GM12878 (cell line): ENCODE measurements around the gene STKLD1. TPM values are rescaled to one million over a fixed set of nuclear protein-coding genes. Genes with fewer than 3 reads are reported as not detected.

Experiments
- BHLHE40 ChIP-seq, 2 experiments: fragments of 450-650 bp in 1 of 2; IDR thresholded peaks; 2 replicates each; pipeline ENCODE4 v1.6.1; 2011 to 2017; ENCODE audit warnings: low read depth in 2 of 2, borderline replicate concordance in 1 of 2, improper control_type of control experiment in 1 of 2, low read length in 1 of 2, mild to moderate bottlenecking in 1 of 2
- CBFB ChIP-seq: IDR thresholded peaks from 2 replicates; pipeline ENCODE4 v1.6.1; 2016; ENCODE audit warnings: antibody characterized with exemption, low read depth
- CBX5 ChIP-seq: sonication (generic); IDR thresholded peaks from 2 replicates; pipeline ENCODE4 v1.6.1; 2016; ENCODE audit warnings: low read depth, moderate library complexity, mild to moderate bottlenecking, inconsistent platforms
- GATAD2B ChIP-seq: fragments of 450-650 bp; conservative IDR thresholded peaks from 2 replicates; pipeline ENCODE4 v1.6.1; 2017; ENCODE audit warnings: low read depth, mild to moderate bottlenecking, moderate library complexity
- JUNB ChIP-seq: IDR thresholded peaks from 2 replicates; pipeline ENCODE4 v1.6.1; 2016; ENCODE audit warnings: antibody characterized with exemption, mild to moderate bottlenecking
- NBN ChIP-seq: fragments of 450-650 bp; IDR thresholded peaks from 2 replicates; pipeline ENCODE4 v1.6.1; 2016
- PAX5 ChIP-seq: IDR thresholded peaks from 2 replicates; pipeline ENCODE4 v1.6.1; 2011; ENCODE audit warnings: low read depth, low read length, borderline replicate concordance
- polyA plus RNA-seq, 11 experiments: library from polyadenylated mRNA; depleted of rRNA in 4 of 11; unstranded in 6 of 11; stranded (reverse) in 5 of 11; fragments of >200 nt; fragmentation: Nextera tagmentation in 4 of 11; fragmentation: Illumina TruSeq in 1 of 11; extraction: Ambion mirVana in 4 of 11; extraction: Trizol in 1 of 11; gene quantifications; 1 replicate in 1 of 11; 2 replicates in 10 of 11; pipeline versions ENCODE4 v1.2.1 to v1.2.3, GENCODE V29; 2011 to 2016; ENCODE audit warnings: inconsistent platforms in 2 of 11, missing spikeins in 2 of 11, low read depth in 1 of 11
- small RNA-seq: library from RNA; depleted of rRNA; stranded (forward); fragments of <200 nt; gene quantifications from one replicate; pipeline ENCODE3, GENCODE V24; 2014
- total RNA-seq, 4 experiments: library from RNA; depleted of rRNA in 3 of 4; stranded (reverse); fragments of >200 nt in 3 of 4; fragmentation: Illumina TruSeq in 1 of 4; extraction: Trizol in 1 of 4; gene quantifications; 2 replicates each; pipeline versions ENCODE4 v1.2.1 to v1.2.3, GENCODE V29; 2013 to 2021
- TF ChIP-seq, protein P1 (sequence below): fragments of 450-650 bp; IDR thresholded peaks from 2 replicates; pipeline ENCODE4 v1.6.1; 2016; ENCODE audit warnings: mild to moderate bottlenecking

The STKLD1 gene
- total and polyA plus RNA-seq, 10 of the 15 experiments (the other 5 are each of a cell fraction or from before 2014, with no cell fraction given): 0.07 to 0.40 (median 0.29) TPM; not detected in 4

DNA sequence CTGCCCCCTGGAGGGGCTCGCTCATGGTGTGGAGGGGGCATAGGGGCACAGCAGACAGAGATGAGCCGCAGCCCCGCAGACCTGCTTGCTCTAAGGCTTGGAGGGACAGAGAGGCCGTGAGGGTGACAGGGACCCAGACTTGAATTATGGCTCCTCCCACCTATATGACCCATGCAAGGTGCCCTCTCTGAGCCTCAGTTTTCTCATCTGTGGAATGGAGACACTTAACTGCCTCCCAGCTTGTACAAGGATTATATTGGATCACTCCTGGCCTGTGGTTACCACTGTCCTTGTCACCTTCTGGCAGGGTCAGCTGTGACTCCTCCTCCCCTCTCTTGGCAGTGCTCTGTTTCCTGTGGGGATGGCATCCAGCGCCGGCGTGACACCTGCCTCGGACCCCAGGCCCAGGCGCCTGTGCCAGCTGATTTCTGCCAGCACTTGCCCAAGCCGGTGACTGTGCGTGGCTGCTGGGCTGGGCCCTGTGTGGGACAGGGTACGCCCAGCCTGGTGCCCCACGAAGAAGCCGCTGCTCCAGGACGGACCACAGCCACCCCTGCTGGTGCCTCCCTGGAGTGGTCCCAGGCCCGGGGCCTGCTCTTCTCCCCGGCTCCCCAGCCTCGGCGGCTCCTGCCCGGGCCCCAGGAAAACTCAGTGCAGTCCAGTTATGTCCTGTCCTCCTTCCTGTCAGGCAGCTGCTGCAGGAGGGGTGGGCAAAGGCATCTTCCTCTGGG lies 78.9 kb downstream of the STKLD1 start (continued):
- TF ChIP-seq, protein P1, sequence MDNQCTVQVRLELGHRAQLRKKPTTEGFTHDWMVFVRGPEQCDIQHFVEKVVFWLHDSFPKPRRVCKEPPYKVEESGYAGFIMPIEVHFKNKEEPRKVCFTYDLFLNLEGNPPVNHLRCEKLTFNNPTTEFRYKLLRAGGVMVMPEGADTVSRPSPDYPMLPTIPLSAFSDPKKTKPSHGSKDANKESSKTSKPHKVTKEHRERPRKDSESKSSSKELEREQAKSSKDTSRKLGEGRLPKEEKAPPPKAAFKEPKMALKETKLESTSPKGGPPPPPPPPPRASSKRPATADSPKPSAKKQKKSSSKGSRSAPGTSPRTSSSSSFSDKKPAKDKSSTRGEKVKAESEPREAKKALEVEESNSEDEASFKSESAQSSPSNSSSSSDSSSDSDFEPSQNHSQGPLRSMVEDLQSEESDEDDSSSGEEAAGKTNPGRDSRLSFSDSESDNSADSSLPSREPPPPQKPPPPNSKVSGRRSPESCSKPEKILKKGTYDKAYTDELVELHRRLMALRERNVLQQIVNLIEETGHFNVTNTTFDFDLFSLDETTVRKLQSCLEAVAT: no peak
- TF ChIP-seq GATAD2B (no peak), BHLHE40 (IDR thresholded peaks at IDR 0.05; ENCODE audit: borderline replicate concordance in 1 of 2, low read depth in 2 of 2, low read length in 1 of 2) (no peak), JUNB (no peak), NBN (no peak), CBX5 (no peak), PAX5 (no peak), CBFB (no peak)

Small RNA genes within 50 kb of the gene (small RNA-seq; reads per million reads assigned to genes)
- not detected for gene RF00019
- not detected for gene SNORD24
- not detected for gene SNORD36A
- not detected for gene SNORD36B
- not detected for gene SNORD36C

Other genes with a start within 250 kb of the STKLD1 start
Only the 7 nearest of the 16 such genes appear.
- 18.5 and 18.8 TPM in 2 replicates for gene SURF6, start 40.2 kb upstream of the STKLD1 start, total RNA-seq (2014; rRNA removed)
- 10.7 and 11.4 TPM in 2 replicates for gene SURF6, start 40.2 kb upstream of the STKLD1 start, total RNA-seq (2014; rRNA removed; fragmentation: Illumina TruSeq; extraction: Trizol)
- 25.7 and 27.2 TPM in 2 replicates for gene SURF6, start 40.2 kb upstream of the STKLD1 start, total RNA-seq (2021)
- 5.8 and 8.7 TPM in 2 replicates for gene SURF6, start 40.2 kb upstream of the STKLD1 start, polyA plus RNA-seq (2011; rRNA removed)
- gene SURF6, start 40.2 kb upstream of the STKLD1 start, polyA plus RNA-seq (2014; fragmentation: Illumina TruSeq; extraction: Trizol): 5.4 and 9.4 TPM in 2 replicates
- 1 to 10 TPM; 2.2 to 3.0 TPM for gene SURF6, start 40.2 kb upstream of the STKLD1 start, polyA plus RNA-seq (2014; fragmentation: Nextera tagmentation; extraction: Ambion mirVana)
- gene SURF6, start 40.2 kb upstream of the STKLD1 start, polyA plus RNA-seq (2014; rRNA removed): 23.0 and 23.2 TPM in 2 replicates
- gene SURF6, start 40.2 kb upstream of the STKLD1 start, polyA plus RNA-seq (2016; fragmentation: Nextera tagmentation; extraction: Ambion mirVana): 10 to 100 TPM; 24.6 to 26.4 TPM
- 21.5 and 25.5 TPM in 2 replicates for gene MED22, start 28.2 kb upstream of the STKLD1 start, total RNA-seq (2014; rRNA removed)
- gene MED22, start 28.2 kb upstream of the STKLD1 start, total RNA-seq (2014; rRNA removed; fragmentation: Illumina TruSeq; extraction: Trizol): 13.4 and 15.4 TPM in 2 replicates
- gene MED22, start 28.2 kb upstream of the STKLD1 start, total RNA-seq (2021): 31.8 and 35.4 TPM in 2 replicates
- gene MED22, start 28.2 kb upstream of the STKLD1 start, polyA plus RNA-seq (2011; rRNA removed): 10.6 and 26.1 TPM in 2 replicates
- gene MED22, start 28.2 kb upstream of the STKLD1 start, polyA plus RNA-seq (2014; fragmentation: Illumina TruSeq; extraction: Trizol): 6.2 and 15.0 TPM in 2 replicates
- gene MED22, start 28.2 kb upstream of the STKLD1 start, polyA plus RNA-seq (2014; fragmentation: Nextera tagmentation; extraction: Ambion mirVana): 1 to 10 TPM; 1.4 to 3.4 TPM
- 42.0 and 42.1 TPM in 2 replicates for gene MED22, start 28.2 kb upstream of the STKLD1 start, polyA plus RNA-seq (2014; rRNA removed)
- gene MED22, start 28.2 kb upstream of the STKLD1 start, polyA plus RNA-seq (2016; fragmentation: Nextera tagmentation; extraction: Ambion mirVana): 10 to 100 TPM; 24.3 to 25.0 TPM
- 3,012 and 3,152 TPM in 2 replicates for gene RPL7A, start 28.1 kb upstream of the STKLD1 start, total RNA-seq (2014; rRNA removed)
- 4,456 and 4,552 TPM in 2 replicates for gene RPL7A, start 28.1 kb upstream of the STKLD1 start, total RNA-seq (2014; rRNA removed; fragmentation: Illumina TruSeq; extraction: Trizol)
- 3,952 and 4,036 TPM in 2 replicates for gene RPL7A, start 28.1 kb upstream of the STKLD1 start, total RNA-seq (2021)
- 2,241 and 2,769 TPM in 2 replicates for gene RPL7A, start 28.1 kb upstream of the STKLD1 start, polyA plus RNA-seq (2011; rRNA removed)
- 5,018 and 5,193 TPM in 2 replicates for gene RPL7A, start 28.1 kb upstream of the STKLD1 start, polyA plus RNA-seq (2014; fragmentation: Illumina TruSeq; extraction: Trizol)
- gene RPL7A, start 28.1 kb upstream of the STKLD1 start, polyA plus RNA-seq (2014; fragmentation: Nextera tagmentation; extraction: Ambion mirVana): 1,000 to 10,000 TPM; 3,258 to 3,500 TPM
- 3,393 and 3,435 TPM in 2 replicates for gene RPL7A, start 28.1 kb upstream of the STKLD1 start, polyA plus RNA-seq (2014; rRNA removed)
- 100 to 1,000 TPM; 917 to 932 TPM for gene RPL7A, start 28.1 kb upstream of the STKLD1 start, polyA plus RNA-seq (2016; fragmentation: Nextera tagmentation; extraction: Ambion mirVana)
- 20.1 and 23.1 TPM in 2 replicates for gene SURF1, start 19.9 kb upstream of the STKLD1 start, total RNA-seq (2014; rRNA removed)
- 17.7 and 17.9 TPM in 2 replicates for gene SURF1, start 19.9 kb upstream of the STKLD1 start, total RNA-seq (2014; rRNA removed; fragmentation: Illumina TruSeq; extraction: Trizol)
- gene SURF1, start 19.9 kb upstream of the STKLD1 start, total RNA-seq (2021): 27.6 and 27.9 TPM in 2 replicates
- 25.4 and 31.6 TPM in 2 replicates for gene SURF1, start 19.9 kb upstream of the STKLD1 start, polyA plus RNA-seq (2011; rRNA removed)
- gene SURF1, start 19.9 kb upstream of the STKLD1 start, polyA plus RNA-seq (2014; fragmentation: Illumina TruSeq; extraction: Trizol): 21.2 and 22.8 TPM in 2 replicates
- gene SURF1, start 19.9 kb upstream of the STKLD1 start, polyA plus RNA-seq (2014; fragmentation: Nextera tagmentation; extraction: Ambion mirVana): 10 to 100 TPM; 19.2 to 34.6 TPM
- 31.5 and 32.3 TPM in 2 replicates for gene SURF1, start 19.9 kb upstream of the STKLD1 start, polyA plus RNA-seq (2014; rRNA removed)
- gene SURF1, start 19.9 kb upstream of the STKLD1 start, polyA plus RNA-seq (2016; fragmentation: Nextera tagmentation; extraction: Ambion mirVana): 10 to 100 TPM; 45.6 to 46.4 TPM
- gene SURF2, start 19.8 kb upstream of the STKLD1 start, total RNA-seq (2014; rRNA removed): 25.6 and 31.3 TPM in 2 replicates
- gene SURF2, start 19.8 kb upstream of the STKLD1 start, total RNA-seq (2014; rRNA removed; fragmentation: Illumina TruSeq; extraction: Trizol): 12.8 and 18.2 TPM in 2 replicates
- 19.4 and 23.4 TPM in 2 replicates for gene SURF2, start 19.8 kb upstream of the STKLD1 start, total RNA-seq (2021)
- 7.5 and 12.1 TPM in 2 replicates for gene SURF2, start 19.8 kb upstream of the STKLD1 start, polyA plus RNA-seq (2011; rRNA removed)
- gene SURF2, start 19.8 kb upstream of the STKLD1 start, polyA plus RNA-seq (2014; fragmentation: Illumina TruSeq; extraction: Trizol): 5.3 and 10.0 TPM in 2 replicates
- gene SURF2, start 19.8 kb upstream of the STKLD1 start, polyA plus RNA-seq (2014; fragmentation: Nextera tagmentation; extraction: Ambion mirVana): 1 to 10 TPM; 4.0 to 7.6 TPM
- 37.3 and 42.5 TPM in 2 replicates for gene SURF2, start 19.8 kb upstream of the STKLD1 start, polyA plus RNA-seq (2014; rRNA removed)
- gene SURF2, start 19.8 kb upstream of the STKLD1 start, polyA plus RNA-seq (2016; fragmentation: Nextera tagmentation; extraction: Ambion mirVana): 10 to 100 TPM; 37.8 to 41.7 TPM
- 119 and 120 TPM in 2 replicates for gene SURF4, start 306 bp upstream of the STKLD1 start, total RNA-seq (2014; rRNA removed)
- gene SURF4, start 306 bp upstream of the STKLD1 start, total RNA-seq (2014; rRNA removed; fragmentation: Illumina TruSeq; extraction: Trizol): 60.4 and 70.0 TPM in 2 replicates
- gene SURF4, start 306 bp upstream of the STKLD1 start, total RNA-seq (2021): 95.3 and 107 TPM in 2 replicates
- 67.3 and 74.8 TPM in 2 replicates for gene SURF4, start 306 bp upstream of the STKLD1 start, polyA plus RNA-seq (2011; rRNA removed)
- gene SURF4, start 306 bp upstream of the STKLD1 start, polyA plus RNA-seq (2014; fragmentation: Illumina TruSeq; extraction: Trizol): 61.0 and 73.5 TPM in 2 replicates
- gene SURF4, start 306 bp upstream of the STKLD1 start, polyA plus RNA-seq (2014; fragmentation: Nextera tagmentation; extraction: Ambion mirVana): 10 to 100 TPM in 1 of 2 experiments, 1 to 10 TPM in 1; 6.4 to 12.6 TPM
- 82.6 and 83.9 TPM in 2 replicates for gene SURF4, start 306 bp upstream of the STKLD1 start, polyA plus RNA-seq (2014; rRNA removed)
- 100 to 1,000 TPM; 121 to 134 TPM for gene SURF4, start 306 bp upstream of the STKLD1 start, polyA plus RNA-seq (2016; fragmentation: Nextera tagmentation; extraction: Ambion mirVana)
- 31.5 and 33.3 TPM in 2 replicates for gene REXO4, start 41.6 kb downstream of the STKLD1 start, total RNA-seq (2014; rRNA removed)
- 16.5 and 20.9 TPM in 2 replicates for gene REXO4, start 41.6 kb downstream of the STKLD1 start, total RNA-seq (2014; rRNA removed; fragmentation: Illumina TruSeq; extraction: Trizol)
- gene REXO4, start 41.6 kb downstream of the STKLD1 start, total RNA-seq (2021): 42.1 and 43.9 TPM in 2 replicates
- 23.8 and 27.7 TPM in 2 replicates for gene REXO4, start 41.6 kb downstream of the STKLD1 start, polyA plus RNA-seq (2011; rRNA removed)
- 16.4 and 24.8 TPM in 2 replicates for gene REXO4, start 41.6 kb downstream of the STKLD1 start, polyA plus RNA-seq (2014; fragmentation: Illumina TruSeq; extraction: Trizol)
- 1 to 10 TPM; 2.7 to 8.4 TPM for gene REXO4, start 41.6 kb downstream of the STKLD1 start, polyA plus RNA-seq (2014; fragmentation: Nextera tagmentation; extraction: Ambion mirVana)
- 37.9 and 39.6 TPM in 2 replicates for gene REXO4, start 41.6 kb downstream of the STKLD1 start, polyA plus RNA-seq (2014; rRNA removed)
- gene REXO4, start 41.6 kb downstream of the STKLD1 start, polyA plus RNA-seq (2016; fragmentation: Nextera tagmentation; extraction: Ambion mirVana): 10 to 100 TPM; 34.0 to 38.9 TPM